K562 (cell line): ENCODE data around the gene NOS1. TPM values are rescaled to one million over a fixed set of nuclear protein-coding genes. Genes with fewer than 3 reads are reported as not detected.
A peak's percentile ranks its signal among the peaks of the same experiment; 100 is the strongest.
"Not testable (repeated sequence)": the region's sequence is repeated elsewhere in the genome, so short reads cannot be mapped to it uniquely, and the experiment has no call there.

Source experiments
- ATAC-seq: fragments of 200-7000 bp; cut with Tn5 transposase; 3 replicates; pipeline ENCODE4 v1.9.1; 2020; ENCODE audit warnings: moderate library complexity
- BruUV-seq: library from RNA; stranded (reverse); fragments of 400-500 nt; replicated peaks from 2 replicates; lab custom pipeline; 2021; lab: Mats Ljungman, UMichigan
- CTCF ChIA-PET: fragments of 300-600 bp; formaldehyde crosslinking; extraction: SDS; loops from one replicate; lab custom pipeline; 2021; ENCODE audit warnings: low intra/inter-chr PET ratio; lab: Yijun Ruan, JAX
- POLR2A ChIA-PET: fragments of 300-600, 350-650 bp; sonication (Branson Sonifier 250); formaldehyde crosslinking; extraction: SDS; loops from one replicate; lab custom pipeline; 2021; ENCODE audit warnings: antibody characterized with exemption, inconsistent platforms; lab: Yijun Ruan, JAX
- DNase-seq, 4 experiments: peaks; one replicate each; pipeline versions ENCODE4 v3.0.0 to v3.0.0-alpha.2; 2011 to 2018; ENCODE audit warnings: low spot score in 3 of 4, mixed read lengths in 3 of 4; ENCODE audit errors: extremely low read depth in 1 of 4
- FAIRE-seq: peaks from 2 replicates; lab custom pipeline; 2011; peaks lifted over from hg19 to GRCh38; lab: Jason Lieb, UNC
- H2AFZ ChIP-seq: 2 replicates; pipeline ENCODE4 v1.6.0; 2011; ENCODE audit warnings: low read depth, low read length, control low read depth, inconsistent platforms
- H3K27ac ChIP-seq: fragments of 200-600 bp; 3 replicates; pipeline ENCODE4 v1.8.0; 2011; ENCODE audit warnings: low read depth, mild to moderate bottlenecking, control low read depth, inconsistent platforms, low read length, moderate library complexity, mixed read lengths; ENCODE audit errors: extremely low read depth
- H3K27me3 ChIP-seq, 2 experiments: fragments of 300-600 bp in 1 of 2; 2 replicates in 1 of 2; 3 replicates in 1 of 2; pipeline versions ENCODE4 v1.6.0 to v1.8.0; 2011; ENCODE audit warnings: inconsistent platforms in 2 of 2, low read length in 2 of 2, mild to moderate bottlenecking in 1 of 2, mixed read lengths in 1 of 2, moderate library complexity in 1 of 2; ENCODE audit not compliant: control insufficient read depth in 2 of 2, insufficient read depth in 2 of 2
- H3K36me3 ChIP-seq: fragments of 300-600 bp; 3 replicates; pipeline ENCODE4 v1.8.0; 2011; ENCODE audit warnings: mild to moderate bottlenecking, low read length, inconsistent platforms; ENCODE audit not compliant: control insufficient read depth, insufficient read depth
- H3K4me1 ChIP-seq, 2 experiments: fragments of 200-600 bp in 1 of 2; replicated peaks in 1 of 2; 2 replicates in 1 of 2; 3 replicates in 1 of 2; pipeline versions ENCODE4 v1.5.1 to v1.8.0; 2011; ENCODE audit warnings: inconsistent platforms in 2 of 2, low read length in 2 of 2, mild to moderate bottlenecking in 1 of 2, mixed read lengths in 1 of 2, moderate library complexity in 1 of 2; ENCODE audit not compliant: control insufficient read depth in 2 of 2, insufficient read depth in 2 of 2
- H3K4me2 ChIP-seq: 2 replicates; pipeline ENCODE4 v1.6.1; 2011; ENCODE audit warnings: low read length, control low read depth, inconsistent platforms, mixed read lengths; ENCODE audit not compliant: insufficient read depth
- H3K4me3 ChIP-seq: fragments of 200-600 bp; sonication (generic), shearing (Covaris generic); 2 replicates; pipeline ENCODE4 v1.5.1; 2016; ENCODE audit warnings: control low read depth, inconsistent platforms
- H3K79me2 ChIP-seq: fragments of 200-600 bp; 3 replicates; pipeline ENCODE4 v1.8.0; 2011; ENCODE audit warnings: low read length, inconsistent platforms; ENCODE audit not compliant: control insufficient read depth, insufficient read depth
- H3K9ac ChIP-seq, 2 experiments: 2 replicates each; pipeline versions ENCODE4 v1.6.0 to v1.6.1; 2011; ENCODE audit warnings: low read depth in 2 of 2, low read length in 2 of 2, control low read depth in 1 of 2, inconsistent platforms in 1 of 2, mild to moderate bottlenecking in 1 of 2, mixed read lengths in 1 of 2; ENCODE audit not compliant: insufficient read depth in 1 of 2
- H3K9me1 ChIP-seq: one replicate; pipeline ENCODE4 v1.6.0; 2011; ENCODE audit warnings: inconsistent platforms, mild to moderate bottlenecking, low read length, moderate library complexity; ENCODE audit not compliant: control insufficient read depth, insufficient read depth
- H3K9me3 ChIP-seq: replicated peaks from 2 replicates; pipeline ENCODE4 v1.5.1; 2011; ENCODE audit warnings: low read depth, low read length, inconsistent platforms; ENCODE audit not compliant: control insufficient read depth, insufficient read depth
- H4K20me1 ChIP-seq: replicated peaks from 2 replicates; pipeline ENCODE4 v1.6.1; 2011; ENCODE audit warnings: low read length, inconsistent platforms, mixed read lengths; ENCODE audit not compliant: control insufficient read depth, insufficient read depth
- MEIS2 ChIP-seq: fragments of 450-650 bp; IDR thresholded peaks from 2 replicates; pipeline ENCODE4 v1.6.1; 2014; ENCODE audit warnings: mild to moderate bottlenecking; ENCODE audit not compliant: partially characterized antibody
- NFIC ChIP-seq: fragments of 450-650 bp; IDR thresholded peaks from 2 replicates; pipeline ENCODE4 v1.6.1; 2017; ENCODE audit warnings: mild to moderate bottlenecking, inconsistent platforms
- ZNF384 ChIP-seq: IDR thresholded peaks from 2 replicates; pipeline ENCODE4 v1.6.1; 2012; ENCODE audit warnings: low read depth, low read length, improper control_type of control experiment
- WGBS: fragments of 100-300 bp; shearing (Covaris generic); methylation state at CpG from one replicate; pipeline ENCODE4 v1.1.6; 2016; ENCODE audit warnings: low coverage, mixed read lengths; ENCODE audit not compliant: insufficient coverage; ENCODE audit errors: missing lambda C conversion rate; 5-methylcytosine and 5-hydroxymethylcytosine counted together
- in situ Hi-C: fragments of 300-500 bp; cut with MboI; formaldehyde crosslinking; loops from 4 replicates; pipeline ENCODE4 v1.15.0; 2018; ENCODE audit warnings: inconsistent platforms, mixed read lengths
- intact Hi-C: fragments of 100-400 bp; cut with micrococcal nuclease; formaldehyde crosslinking; loops from 2 replicates; pipeline ENCODE4 v1.14.2; 2022
- polyA plus RNA-seq, 8 experiments: library from polyadenylated mRNA; depleted of rRNA in 4 of 8; stranded (reverse) in 5 of 8; unstranded in 3 of 8; fragments of >200 nt; fragmentation: Nextera tagmentation in 2 of 8; fragmentation: Illumina TruSeq in 1 of 8; extraction: Ambion mirVana in 2 of 8; extraction: Trizol in 1 of 8; gene quantifications; 2 replicates each; pipeline versions ENCODE4 v1.2.1 to v1.2.3, GENCODE V29; 2011 to 2014; ENCODE audit warnings: inconsistent platforms in 1 of 8, missing spikeins in 1 of 8
- total RNA-seq, 7 experiments: library from RNA; depleted of rRNA in 6 of 7; stranded (reverse); fragments of >200 nt in 6 of 7; fragmentation: Illumina TruSeq in 2 of 7; extraction: Trizol in 2 of 7; gene quantifications; 2 replicates each; pipeline versions ENCODE4 v1.2.1 to v1.2.3, GENCODE V29; 2011 to 2021; ENCODE audit warnings: low replicate concordance in 1 of 7
- TF ChIP-seq, protein P1 (sequence below): fragments of 450-650 bp; IDR thresholded peaks from 2 replicates; pipeline ENCODE4 v1.6.1; 2016
- TF ChIP-seq, protein P2 (sequence below), 2 experiments: fragments of 450-650 bp in 1 of 2; sonication (generic) in 1 of 2; formaldehyde crosslinking in 1 of 2; IDR thresholded peaks in 1 of 2; conservative IDR thresholded peaks in 1 of 2; 2 replicates each; pipeline versions ENCODE4 v1.6.1 to v1.8.1; 2016 to 2023; ENCODE audit warnings: mild to moderate bottlenecking in 2 of 2, moderate library complexity in 2 of 2, inconsistent platforms in 1 of 2, missing genetic modification reagents in 1 of 2

NOS1 gene
- total and polyA plus RNA-seq, 9 of the 15 experiments (the other 6 are each of a cell fraction or from before 2014, with no cell fraction given): not detected

GRCh38 chr12:117196334-117196733, 165.1 kb downstream of the NOS1 start:
- intact Hi-C loops, H4K20me1 ChIP-seq, H3K79me2 ChIP-seq, BruUV-seq: not testable (repeated sequence)
- H3K27me3 ChIP-seq: peaks cover 20 to 33% of the 10 kb centered on the region in 2 experiments
- TF ChIP-seq, protein P1, sequence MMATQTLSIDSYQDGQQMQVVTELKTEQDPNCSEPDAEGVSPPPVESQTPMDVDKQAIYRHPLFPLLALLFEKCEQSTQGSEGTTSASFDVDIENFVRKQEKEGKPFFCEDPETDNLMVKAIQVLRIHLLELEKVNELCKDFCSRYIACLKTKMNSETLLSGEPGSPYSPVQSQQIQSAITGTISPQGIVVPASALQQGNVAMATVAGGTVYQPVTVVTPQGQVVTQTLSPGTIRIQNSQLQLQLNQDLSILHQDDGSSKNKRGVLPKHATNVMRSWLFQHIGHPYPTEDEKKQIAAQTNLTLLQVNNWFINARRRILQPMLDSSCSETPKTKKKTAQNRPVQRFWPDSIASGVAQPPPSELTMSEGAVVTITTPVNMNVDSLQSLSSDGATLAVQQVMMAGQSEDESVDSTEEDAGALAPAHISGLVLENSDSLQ: peak; percentile 79
- TF ChIP-seq MEIS2: peak; percentile 56
- TF ChIP-seq, all 486 proteins: peak for 2; not testable (repeated sequence) for 484
- H3K4me3 ChIP-seq, ATAC-seq, H3K4me2 ChIP-seq, H3K36me3 ChIP-seq, H3K4me1 ChIP-seq, POLR2A ChIA-PET, H2AFZ ChIP-seq, H3K27ac ChIP-seq, in situ Hi-C loops, H3K9ac ChIP-seq, H3K9me3 ChIP-seq, CTCF ChIA-PET, DNase-seq, H3K9me1 ChIP-seq: not testable (repeated sequence)
- 3% methylated on average over 6 of the region's 6 CpGs for WGBS
- peak; percentile 11 for FAIRE-seq

DNA sequence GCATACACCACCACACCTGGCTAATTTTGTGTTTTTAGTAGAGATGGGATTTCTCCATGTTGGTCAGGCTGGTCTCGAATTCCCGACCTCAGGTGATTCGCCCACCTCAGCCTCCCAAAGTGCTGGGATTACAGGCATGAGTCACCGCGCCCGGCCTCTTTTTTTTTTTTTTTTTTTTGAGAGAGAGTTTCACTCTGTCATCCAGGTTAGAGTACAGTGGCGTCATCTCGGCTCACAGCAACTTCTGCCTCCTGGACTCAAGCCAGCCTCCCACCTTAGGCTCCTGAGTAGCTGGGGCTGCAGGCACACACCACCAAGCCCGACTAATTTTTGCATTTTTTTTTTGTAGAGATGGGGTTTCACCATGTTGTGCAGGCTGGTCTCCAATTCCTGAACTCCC, 166.4 kb downstream of the NOS1 start:
- H4K20me1 ChIP-seq, CTCF ChIA-PET, H3K4me1 ChIP-seq, H3K4me2 ChIP-seq, FAIRE-seq, H3K9ac ChIP-seq, intact Hi-C loops, H3K9me1 ChIP-seq, POLR2A ChIA-PET, in situ Hi-C loops, BruUV-seq, H3K36me3 ChIP-seq, H3K27ac ChIP-seq, H3K79me2 ChIP-seq, H3K9me3 ChIP-seq, ATAC-seq, H3K4me3 ChIP-seq, H2AFZ ChIP-seq: not testable (repeated sequence)
- TF ChIP-seq ZNF384 (peak; percentile 53; the same call in 1 of the 2 replicates), NFIC (0 out of 2 replicates have a peak, but pooled peaks have one; percentile 22)
- TF ChIP-seq, protein P2, sequence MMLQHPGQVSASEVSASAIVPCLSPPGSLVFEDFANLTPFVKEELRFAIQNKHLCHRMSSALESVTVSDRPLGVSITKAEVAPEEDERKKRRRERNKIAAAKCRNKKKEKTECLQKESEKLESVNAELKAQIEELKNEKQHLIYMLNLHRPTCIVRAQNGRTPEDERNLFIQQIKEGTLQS (IDR thresholded peaks at IDR 0.05): peak; percentile 63
- TF ChIP-seq, protein P2 (CRISPR knock-in tag; conservative IDR thresholded peaks at IDR 0.05): not testable (repeated sequence)
- WGBS: 0% methylated on average over 1 of the region's 9 CpGs
- peak in 1 of 4 experiments; percentile 13 for DNase-seq
- peaks cover 18 to 39% of the 10 kb centered on the region in 2 experiments for H3K27me3 ChIP-seq
